ENCODE results near the gene OPCML.

GRCh38 chr11:133501643-133502539 lies 30.4 kb downstream of the OPCML start:
- no peak for TF ChIP-seq CTCF (IDR thresholded peaks at IDR 0.05)
- no peak for TF ChIP-seq POLR2AphosphoS5 (IDR thresholded peaks at IDR 0.05)
- no peak for TF ChIP-seq POLR2A (IDR thresholded peaks at IDR 0.05)

Data from suprapubic skin (tissue), 4 donors.